T-helper 1 cell treated with Interleukin-12 subunit alpha and Interleukin-12 subunit beta and Interleukin-4 antibody, amounts not matched to agents 30 ng/mL and 1 ng/mL, for 36 hours (primary cell): ENCODE results near the gene NTM. TPM values are rescaled to one million over a fixed set of nuclear protein-coding genes. Genes with fewer than 3 reads are reported as not detected.

ENCODE experiments used
- intact Hi-C: fragments of 100-400 bp; cut with micrococcal nuclease; formaldehyde crosslinking; loops from one replicate; pipeline ENCODE4 v1.15.1; 2024
- total RNA-seq: library from RNA; stranded (reverse); gene quantifications from 2 replicates; pipeline ENCODE4 v1.2.3, GENCODE V29; 2022

Gene NTM
- total RNA-seq, 1 donor from 2014 or later = not detected

DNA sequence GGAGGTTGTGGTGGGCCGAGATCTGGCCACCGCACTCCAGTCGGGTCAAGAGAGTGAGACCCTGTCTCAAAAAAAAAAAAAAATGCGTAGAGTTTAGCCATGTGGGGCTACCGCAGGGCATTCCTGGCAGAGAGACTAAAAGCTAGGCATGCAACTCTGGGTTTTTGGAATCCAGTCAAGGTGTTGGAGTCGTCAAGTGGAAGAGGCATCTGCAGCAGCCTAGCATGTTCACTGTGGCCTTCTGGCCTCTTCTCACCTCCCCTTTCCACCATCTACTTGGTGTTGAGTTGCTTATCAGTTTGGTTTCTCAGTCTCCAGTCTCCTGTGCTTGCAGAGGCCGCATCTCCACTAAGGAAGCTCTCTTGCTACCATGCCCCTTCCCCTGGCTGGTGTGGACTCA lies 572.5 kb downstream of the NTM start:
- intact Hi-C loops = no loop called here

DNA sequence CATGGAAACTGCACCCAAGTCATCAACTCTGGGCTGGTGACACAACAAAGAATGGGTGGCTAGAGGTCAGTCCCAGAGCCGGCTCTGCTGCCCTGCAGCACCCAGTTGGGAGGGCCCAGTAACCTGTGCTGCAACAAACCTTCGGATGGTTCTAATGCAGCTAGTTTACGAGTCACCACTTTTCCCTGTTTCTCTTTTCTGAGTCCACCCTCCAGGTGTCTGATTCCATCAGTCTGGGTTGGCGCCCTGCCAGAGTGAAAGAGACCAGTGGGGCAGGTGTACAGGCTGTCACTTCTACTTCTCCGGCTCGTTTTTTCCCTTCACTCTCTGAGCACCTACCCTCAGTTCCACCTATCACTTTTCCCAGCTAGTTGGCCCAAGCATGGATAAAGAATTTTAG lies 572.9 kb downstream of the NTM start:
- intact Hi-C loops = no loop called here

DNA sequence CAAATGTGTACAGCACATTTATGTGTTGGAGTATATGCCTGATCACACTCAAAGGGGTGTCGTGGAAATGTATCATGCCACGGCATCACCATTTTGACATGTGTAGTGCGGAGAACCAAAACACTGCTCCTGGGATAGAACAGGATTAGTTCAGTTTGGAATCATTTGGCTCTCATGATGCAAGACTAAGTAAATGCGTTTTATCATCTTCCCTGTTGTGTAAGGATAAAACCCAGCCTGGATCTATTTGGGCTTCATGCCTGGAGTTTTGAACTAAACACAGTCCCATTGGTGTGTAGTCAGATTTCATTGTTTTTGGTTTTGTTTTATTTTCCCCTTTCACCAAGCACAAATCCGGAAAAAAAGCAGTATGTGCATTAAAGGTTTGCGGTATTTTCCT lies 574.3 kb downstream of the NTM start:
- intact Hi-C loops = no loop called here

DNA sequence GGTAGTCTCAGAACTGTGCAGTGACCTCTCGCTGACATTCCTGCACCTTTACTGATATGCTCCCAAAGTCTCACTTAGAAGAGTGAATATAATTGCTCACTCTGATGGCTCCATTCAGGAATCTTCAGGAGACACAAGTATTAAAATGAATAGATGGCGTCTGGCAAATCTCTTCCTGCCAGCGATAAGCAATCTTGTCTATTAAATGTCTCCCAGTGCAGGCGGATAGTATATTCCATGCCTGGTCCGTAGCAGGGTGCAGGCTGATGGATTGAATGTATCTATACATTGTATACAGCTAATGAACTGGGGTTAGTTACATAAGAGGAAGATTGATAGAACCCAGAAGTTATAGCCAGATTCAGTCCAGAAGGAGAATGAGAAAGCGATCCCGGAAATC lies 575.3 kb downstream of the NTM start:
- intact Hi-C loops = no loop called here

DNA sequence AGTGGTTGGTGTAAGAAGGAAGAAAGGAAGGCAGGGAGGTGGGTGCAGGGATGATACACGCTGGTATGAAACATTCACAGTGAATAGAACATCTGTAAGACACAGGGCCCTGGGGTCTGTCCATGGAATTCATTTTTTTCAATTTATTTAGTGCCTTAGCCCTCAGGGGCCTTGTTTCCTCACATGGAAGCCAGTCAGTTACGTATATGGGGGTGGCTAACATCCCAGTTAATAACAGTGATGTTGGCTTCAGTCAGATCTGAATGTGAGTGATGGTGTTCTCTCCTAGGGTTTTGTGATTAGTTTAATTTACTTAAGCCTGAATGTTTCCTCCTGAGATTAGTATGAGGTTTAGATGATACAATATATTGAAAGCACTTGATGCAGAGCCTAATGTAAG lies 577.1 kb downstream of the NTM start:
- intact Hi-C loops = no loop called here

DNA sequence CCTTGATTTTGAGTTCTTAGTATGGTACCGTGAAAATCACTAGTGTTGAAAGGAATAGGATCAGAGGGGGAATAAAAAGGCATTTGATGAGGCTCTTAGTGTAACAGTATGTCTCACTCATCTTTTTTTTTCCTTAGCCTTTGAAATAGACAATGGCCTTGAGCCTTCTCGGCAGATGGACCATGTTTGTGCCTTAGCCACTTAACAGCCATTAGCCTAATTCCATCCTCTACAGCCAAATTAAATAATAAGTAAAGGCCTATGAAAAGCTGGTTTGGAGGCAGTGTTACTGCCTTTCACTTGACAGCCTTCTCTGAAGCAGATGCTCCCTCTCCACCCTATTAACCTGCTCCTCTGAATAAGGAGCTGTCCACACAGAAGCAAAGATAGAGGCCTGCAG lies 580.7 kb downstream of the NTM start:
- intact Hi-C loops = no loop called here

DNA sequence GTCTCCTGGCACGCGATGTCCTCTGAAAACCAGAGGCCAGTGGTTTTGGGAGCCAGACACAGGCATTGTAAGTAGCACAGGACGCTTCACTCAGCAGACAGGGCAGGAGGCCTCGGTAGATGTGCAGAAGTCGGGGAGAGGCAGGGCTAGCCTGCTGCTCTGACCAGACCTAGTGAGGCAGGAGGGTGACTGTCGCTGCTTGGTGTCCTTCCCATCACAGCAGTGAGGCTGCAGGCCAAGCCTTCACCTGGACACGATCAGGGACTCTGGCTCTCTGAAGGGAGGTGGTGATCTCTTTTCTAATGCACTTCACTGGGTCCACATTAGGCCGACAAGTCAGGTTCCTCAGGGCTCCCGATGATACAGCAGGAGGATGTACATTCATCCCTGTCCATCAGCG lies 583.7 kb downstream of the NTM start:
- intact Hi-C loops = no loop called here

DNA sequence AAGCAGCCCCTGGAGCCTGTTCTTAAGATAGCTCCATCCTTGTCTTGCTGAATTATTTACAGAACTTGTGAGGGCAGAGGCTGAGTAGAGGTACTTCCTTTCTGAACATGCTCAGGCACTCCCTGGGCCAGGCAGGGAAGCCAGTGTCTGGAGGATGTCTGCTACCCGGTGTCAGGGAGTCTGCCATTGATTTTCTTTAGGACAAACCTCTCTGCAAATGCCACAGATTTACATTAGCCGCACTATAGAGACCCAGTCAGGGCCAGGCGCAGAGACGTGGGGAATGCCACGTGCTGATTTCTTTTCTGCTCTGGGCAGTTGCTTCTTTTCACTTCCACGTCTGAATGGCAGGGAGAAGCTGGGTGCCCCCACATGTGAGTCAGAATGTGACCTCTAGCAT lies 585.5 kb downstream of the NTM start:
- intact Hi-C loops = no loop called here

DNA sequence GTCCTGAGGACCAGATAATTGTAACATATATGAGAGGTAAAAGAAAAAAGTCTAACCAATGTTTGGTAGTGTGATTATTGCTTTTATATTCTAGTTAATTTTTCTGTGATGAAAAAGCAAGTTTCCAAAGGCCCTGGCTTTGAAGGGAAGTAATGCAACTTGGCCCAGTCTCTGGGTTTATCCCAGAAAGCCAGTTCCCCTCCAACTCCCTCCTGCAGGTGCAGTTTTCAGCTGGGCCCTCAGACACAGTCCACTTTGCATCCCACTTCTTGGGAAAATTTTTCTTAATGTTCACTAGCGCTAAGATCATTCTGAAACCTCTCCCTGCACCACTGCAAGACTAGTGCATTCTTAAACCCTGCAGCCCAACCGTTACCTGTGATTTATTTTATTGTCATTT lies 586.8 kb downstream of the NTM start:
- intact Hi-C loops = no loop called here

DNA sequence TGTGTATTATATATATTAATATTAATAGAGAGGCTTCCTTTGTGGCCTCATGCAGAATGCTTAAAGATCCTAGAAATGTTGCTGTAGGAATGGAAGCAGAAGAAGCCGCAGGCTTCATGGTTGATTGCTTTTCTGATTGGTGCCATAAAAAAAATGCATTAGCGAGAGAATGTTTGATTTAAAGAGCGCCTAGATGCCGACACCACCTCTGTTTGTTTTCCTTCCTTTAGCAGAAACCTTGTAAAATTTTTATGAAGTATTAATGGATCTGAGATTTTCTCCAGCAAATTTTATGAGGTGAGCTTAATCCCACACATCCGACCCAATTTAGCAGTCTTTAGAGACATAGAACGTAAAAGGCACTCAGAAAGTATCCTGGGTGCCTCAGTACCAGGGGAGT lies 587.5 kb downstream of the NTM start:
- intact Hi-C loops = no loop called here

DNA sequence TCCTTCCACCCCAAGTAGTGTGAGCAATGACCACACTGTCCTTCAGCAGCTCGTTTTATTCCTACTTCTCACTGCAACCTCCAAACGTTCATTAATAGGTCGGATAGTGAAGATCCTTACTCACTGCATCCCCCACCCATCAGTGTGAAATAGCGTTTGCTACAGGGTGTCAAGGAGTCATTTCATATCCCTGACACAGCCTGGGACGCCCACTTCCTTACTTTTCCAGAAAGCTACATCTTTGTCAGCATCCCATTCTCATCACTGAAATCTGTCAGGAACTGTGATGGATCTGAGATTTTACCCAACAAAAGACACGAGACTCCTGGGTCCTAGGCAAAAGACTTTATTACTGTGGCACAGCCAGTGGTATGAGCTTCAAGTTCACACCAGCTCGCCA lies 592.4 kb downstream of the NTM start:
- intact Hi-C loops = no loop called here

DNA sequence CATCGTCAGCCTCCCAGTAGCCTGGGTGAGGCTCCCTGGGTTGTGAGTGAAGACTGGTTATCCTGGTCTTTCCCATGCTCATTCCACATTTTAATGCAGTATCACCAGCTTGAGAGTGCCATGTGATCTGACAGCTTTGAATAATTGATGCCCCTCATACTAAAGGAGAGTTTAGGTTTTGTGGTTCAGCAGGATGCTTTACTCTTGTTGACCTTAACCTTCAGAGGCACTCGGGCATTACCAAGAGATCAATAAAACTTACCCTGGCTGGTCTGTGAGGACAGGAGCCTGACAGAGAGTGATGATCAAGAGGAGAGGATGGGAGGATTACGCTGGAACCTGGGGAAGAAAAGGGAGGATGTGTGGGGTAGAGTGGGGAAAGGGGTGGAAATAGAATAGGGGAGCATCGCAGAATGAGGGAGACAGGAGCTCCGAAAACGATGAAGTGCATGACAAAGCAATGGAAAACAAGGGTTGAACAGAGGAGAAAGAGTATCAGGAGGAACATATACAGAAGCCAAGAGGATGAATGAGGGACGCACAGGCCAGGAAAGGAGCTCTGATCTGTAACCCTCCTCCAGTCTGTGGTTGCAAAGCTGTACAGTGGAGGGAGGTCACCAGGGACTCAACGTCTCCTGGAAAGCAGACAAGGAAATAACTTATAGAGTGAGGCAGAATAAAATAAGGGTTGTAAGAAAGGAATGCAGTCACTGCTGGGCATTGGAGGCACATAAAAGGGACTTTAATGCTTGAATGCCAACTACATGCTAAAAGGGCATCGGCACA lies 594.5 kb downstream of the NTM start:
- intact Hi-C loops = no loop called here

DNA sequence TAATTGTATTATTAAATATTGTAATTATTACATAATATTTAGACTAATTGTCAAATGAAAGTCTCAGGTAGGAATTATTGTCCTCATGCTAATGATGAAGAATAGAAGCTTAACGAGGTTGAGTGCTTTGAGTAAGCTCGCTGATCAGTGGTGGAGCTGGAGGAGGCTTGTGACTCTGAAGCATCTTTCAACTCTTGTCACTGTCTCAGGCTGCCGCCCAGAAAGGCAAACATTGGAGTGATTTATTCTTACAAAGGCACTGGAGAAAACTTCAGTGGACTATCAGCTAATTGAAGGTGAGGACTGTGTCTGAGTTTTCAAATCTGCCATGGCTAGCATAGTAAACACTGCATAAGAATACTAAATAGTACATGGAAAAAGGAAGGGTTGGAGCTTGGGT lies 595.1 kb downstream of the NTM start:
- intact Hi-C loops = no loop called here

DNA sequence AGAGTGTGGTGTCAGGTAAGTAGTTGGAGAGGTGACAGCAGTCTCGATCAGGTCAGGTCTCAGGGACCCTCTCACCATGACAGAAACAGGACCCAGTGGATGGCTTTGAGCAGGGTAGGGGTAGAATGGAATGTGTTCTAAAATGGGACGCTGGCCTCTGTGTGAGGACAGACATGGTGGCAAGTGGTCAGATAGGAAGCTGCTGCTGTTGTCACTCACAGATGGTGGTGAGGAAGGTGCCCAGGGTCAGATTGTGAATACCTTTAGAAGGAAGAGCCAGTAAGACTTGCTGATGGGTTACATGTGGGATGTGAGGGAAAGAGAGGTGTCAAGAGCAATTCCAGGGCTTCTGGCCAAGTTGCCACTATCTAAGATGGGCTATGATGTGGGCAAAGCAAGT lies 596.3 kb downstream of the NTM start:
- intact Hi-C loops = no loop called here

DNA sequence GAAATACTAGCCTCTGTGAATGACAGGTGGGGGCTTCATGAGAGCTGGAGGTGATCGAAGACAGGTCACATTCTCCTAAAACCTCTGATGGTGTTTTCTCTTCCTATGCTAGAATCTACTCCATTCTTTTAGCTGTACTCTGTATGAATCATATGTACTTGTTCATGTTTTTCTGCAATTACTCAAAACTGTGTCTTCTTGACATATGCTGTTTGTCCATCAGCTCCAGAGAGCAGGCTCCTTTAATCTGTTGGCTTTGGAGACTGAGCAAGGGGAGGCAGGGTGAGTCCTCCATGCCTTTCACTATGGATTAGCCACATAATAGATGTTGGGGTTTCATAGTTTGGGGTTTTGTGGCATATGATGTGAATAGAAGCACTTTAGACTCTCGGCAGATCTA lies 598.8 kb downstream of the NTM start:
- intact Hi-C loops = no loop called here

DNA sequence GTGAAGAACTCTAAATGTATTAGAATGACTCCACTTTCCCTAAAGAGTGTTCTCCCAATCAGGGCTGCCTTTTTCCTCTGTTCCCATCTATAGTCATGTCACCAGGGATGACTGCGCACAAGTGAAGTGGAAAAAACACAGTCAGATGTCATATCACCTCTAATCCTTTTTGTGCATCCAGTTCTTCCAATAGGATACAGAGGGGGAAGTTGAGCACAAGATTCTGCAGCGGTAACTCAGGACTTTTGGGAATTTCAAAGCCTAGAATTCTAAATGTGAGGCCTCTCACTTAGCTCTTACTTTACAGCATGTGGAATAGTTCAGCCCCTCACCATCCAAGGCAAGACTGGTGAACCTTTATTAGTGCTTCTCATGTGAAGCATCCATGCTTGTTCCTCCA lies 602.6 kb downstream of the NTM start:
- intact Hi-C loops = no loop called here

DNA sequence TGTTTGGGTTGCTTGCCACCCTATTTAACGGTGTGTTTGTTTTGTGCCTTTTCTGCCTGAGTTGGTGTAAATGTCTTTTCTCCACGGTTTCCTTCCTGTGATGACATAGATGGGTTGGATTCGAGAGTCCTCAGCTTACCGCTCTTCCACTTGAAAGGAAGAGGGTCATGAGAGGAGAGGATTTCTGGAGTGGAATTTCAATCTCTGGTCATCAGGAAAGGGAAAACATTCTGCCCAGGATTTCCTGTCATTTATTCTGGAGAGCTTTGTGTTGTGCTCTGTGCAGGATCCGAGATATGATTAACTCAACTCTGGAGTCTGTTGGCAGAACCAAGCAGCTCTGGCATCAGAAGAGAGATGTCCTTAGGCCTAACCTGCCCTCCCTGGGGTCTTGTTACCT lies 605.2 kb downstream of the NTM start:
- intact Hi-C loops = no loop called here

DNA sequence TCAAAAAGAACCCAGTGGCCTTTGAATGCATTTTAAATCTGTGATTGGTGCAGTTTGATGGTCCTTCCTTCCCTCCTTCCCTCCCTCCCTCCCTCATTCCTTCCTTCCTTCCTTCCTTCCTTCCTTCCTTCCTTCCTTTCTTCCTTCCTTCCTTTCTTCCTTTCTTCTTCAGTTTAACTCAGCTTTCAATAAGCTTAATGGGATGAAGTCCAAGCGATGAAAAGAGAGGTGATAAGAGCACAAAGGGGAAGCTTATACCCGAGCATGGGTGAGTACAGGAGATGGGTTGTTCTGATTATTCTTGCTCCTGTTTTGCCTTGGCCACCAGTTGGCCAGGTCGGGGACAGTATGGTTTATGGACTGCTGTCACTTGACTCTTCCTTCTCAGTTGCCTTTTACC lies 605.6 kb downstream of the NTM start:
- intact Hi-C loops = no loop called here

DNA sequence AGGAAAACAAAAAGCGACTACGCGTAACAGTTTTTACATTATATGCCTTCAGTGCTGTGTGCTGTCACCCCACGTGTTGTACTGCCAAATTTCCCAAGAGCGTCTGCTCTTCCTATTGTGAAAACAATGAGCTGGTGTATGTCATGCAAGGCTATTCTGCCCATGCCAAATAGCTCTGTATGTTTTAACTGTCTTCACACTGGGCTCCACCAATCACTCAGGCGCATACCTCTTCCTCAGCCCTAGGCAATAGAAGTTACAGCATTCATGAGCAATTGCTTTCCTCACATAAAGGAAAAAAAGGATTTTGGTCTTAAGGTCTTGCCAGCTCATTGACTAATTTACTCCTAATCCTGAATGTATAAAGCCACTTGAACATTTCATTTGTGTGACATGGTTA lies 606.8 kb downstream of the NTM start:
- intact Hi-C loops = no loop called here

DNA sequence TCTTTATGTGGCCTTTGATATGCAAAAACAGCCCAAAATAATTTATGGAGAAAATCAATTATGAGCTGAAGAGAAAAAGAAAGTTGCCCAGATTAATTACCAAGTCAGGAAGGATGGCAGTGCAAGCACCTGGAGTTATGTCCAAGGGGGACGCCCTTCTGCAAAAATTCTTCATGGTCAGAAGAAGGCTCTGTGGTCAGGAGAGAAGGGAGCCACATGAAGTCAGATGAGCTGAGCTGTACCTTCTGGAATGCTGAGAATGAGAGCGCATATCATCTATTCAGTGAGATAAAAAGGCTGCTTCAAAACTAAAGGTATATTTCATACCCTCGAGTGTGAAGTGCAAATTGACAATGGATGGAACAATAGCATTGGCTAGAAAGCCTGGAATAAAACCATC lies 607.4 kb downstream of the NTM start:
- intact Hi-C loops = no loop called here

DNA sequence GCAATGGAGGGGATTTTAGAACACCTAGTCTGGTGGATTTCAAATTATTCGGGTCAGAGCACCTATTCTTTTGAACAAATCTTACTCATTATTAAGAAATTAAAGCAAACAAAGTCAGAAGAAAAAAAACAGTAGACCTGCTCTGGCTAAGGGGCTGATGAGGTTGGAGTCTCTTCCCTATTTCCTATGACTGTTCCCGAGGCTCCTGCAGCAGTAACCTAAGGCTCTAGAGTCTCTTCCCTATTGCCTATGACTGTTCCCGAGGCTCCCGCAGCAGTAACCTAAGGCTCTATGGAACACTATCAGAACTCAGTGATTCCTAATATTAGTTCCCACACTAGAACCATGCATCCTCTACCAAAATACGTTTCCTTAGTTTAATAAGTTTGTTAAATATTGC lies 607.9 kb downstream of the NTM start:
- intact Hi-C loops = no loop called here

DNA sequence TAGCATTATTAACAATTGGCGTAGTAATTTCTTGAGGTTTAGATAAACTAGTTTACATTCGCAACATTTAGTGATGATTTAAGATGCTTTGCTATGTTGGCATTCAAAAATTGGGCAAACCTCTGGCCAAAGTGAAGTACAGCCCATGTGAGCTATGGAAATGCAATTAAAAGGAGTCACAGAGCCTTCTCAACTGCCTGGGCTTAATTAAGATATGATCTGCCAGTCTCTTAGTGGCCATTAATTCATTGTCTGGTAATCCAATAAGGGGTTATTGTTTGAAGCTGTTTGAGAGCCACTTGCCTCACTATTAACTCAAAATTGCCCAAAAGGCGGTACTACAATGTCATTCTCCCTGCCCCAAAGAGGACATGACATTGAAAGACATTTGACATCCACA lies 608.9 kb downstream of the NTM start:
- intact Hi-C loops = no loop called here

DNA sequence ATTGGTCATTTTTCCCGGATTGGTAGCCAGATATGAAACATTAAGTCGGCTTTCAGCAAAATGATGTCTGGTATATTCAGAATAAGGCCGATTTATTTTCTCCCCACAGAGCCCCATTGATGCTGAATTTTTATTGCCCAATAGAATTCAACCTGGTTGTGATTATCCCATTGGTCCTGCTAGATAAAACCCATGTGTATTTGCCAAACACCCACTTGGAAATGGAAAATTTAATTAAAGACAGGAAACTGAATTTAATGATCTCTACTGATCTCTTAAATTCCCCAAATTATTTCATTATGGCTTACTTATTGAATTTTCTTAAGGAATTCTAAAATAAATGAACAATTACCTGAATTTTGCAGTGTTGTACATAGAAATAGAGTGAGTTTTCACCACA lies 609.8 kb downstream of the NTM start:
- intact Hi-C loops = no loop called here
